ENCODE data around the gene STARD3. TPM values are rescaled to one million over a fixed set of nuclear protein-coding genes. Genes with fewer than 3 reads are reported as not detected.
A peak's percentile ranks its signal among the peaks of the same experiment; 100 is the strongest.

STARD3 gene
- total and polyA plus RNA-seq, 2 of the 13 experiments (the other 11 are each of a cell fraction or from before 2014, with no cell fraction given): 34.6 to 100 TPM

GRCh38 chr17:39633570-39634183, 3.3 kb upstream of the STARD3 start (continued):
- no peak for TF ChIP-seq TFDP2 (CRISPR knock-in tag; IDR thresholded peaks at IDR 0.05)

DNA sequence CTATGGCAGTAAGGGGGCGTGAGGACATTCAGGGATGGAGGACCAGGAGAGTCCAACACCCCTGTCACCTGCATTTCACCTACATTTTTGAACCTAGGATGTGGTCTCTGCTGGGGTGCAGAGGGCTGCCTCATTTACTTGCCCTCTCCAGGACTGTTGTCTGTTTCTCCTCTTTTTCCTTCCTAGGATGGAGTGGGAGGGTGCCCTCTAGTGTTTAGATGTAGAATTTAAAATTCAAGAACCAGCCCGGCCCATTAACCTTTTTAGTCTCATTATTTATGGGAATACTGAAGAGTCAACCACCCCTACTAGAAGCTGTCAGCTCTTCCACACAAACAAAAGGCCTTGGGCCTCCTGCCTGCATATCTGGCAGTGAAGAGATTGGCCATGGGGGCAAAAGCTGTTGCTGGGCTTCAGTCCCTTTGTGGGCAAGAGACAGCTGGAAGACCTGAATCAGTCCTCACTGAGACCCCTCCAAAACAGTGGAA, 2.5 kb upstream of the STARD3 start:
- ATAC-seq: no peak
- ChIA-PET POLR2A (interaction anchor here (1.0 to 2.6 kb wide), 4 partner anchors 11 to 40 kb away, joined by 3 to 7 read pairs (median 4); no protein-coding TSS in a partner anchor), CTCF (ENCODE audit: low intra/inter-chr PET ratio, low total read pairs) (interaction anchor here (0.9 to 5.6 kb wide), 4 partner anchors 11 to 120 kb away, joined by 5 to 70 read pairs (median 8); no protein-coding TSS in a partner anchor)
- H2AFZ ChIP-seq (ENCODE audit: low read length): no peak overlapping the region
- H3K27me3 ChIP-seq (ENCODE audit: control insufficient read depth in 1 of 2, insufficient read depth in 2 of 2, low read length in 2 of 2): peaks cover 4 to 34% of the 10 kb centered on the region in 2 experiments; a peak in 3 of 5 replicates
- H3K4me3 ChIP-seq (replicated peaks in 1 of 3; ENCODE audit: insufficient read depth in 1 of 3, low read depth in 2 of 3, low read length in 3 of 3): no peak overlapping the region
- H3K79me2 ChIP-seq (ENCODE audit: insufficient read depth, low read length): peaks cover 19% of the 10 kb centered on the region
- no peaks in the 10 kb centered on the region for H3K9me3 ChIP-seq (ENCODE audit: low read length)
- FAIRE-seq: peak; percentile 82
- no peaks in the 10 kb centered on the region for H4K20me1 ChIP-seq (ENCODE audit: insufficient read depth, low read length)
- no TSS peak for BruUV-seq (replicated peaks)
- peaks cover 86% of the 10 kb centered on the region for H3K4me1 ChIP-seq (ENCODE audit: insufficient read depth, low read length)
- H3K27ac ChIP-seq (ENCODE audit: extremely low read length, insufficient read depth, low read length): no peak overlapping the region
- no peaks in the 10 kb centered on the region for H3K36me3 ChIP-seq (replicated peaks in 1 of 2; ENCODE audit: control insufficient read depth in 1 of 2, insufficient read depth in 2 of 2, low read length in 2 of 2)
- H3K9ac ChIP-seq (ENCODE audit: insufficient read depth, low read depth, low read length): no peak overlapping the region
- intact Hi-C loops (cut with micrococcal nuclease; ENCODE audit: unreplicated experiment) (loop anchor here (1.0 kb wide), 1 partner anchor 11 kb away; no protein-coding TSS in a partner anchor), in situ Hi-C loops (cut with HindIII; ENCODE audit: extremely low pct_ligation_motif_present, low pct_unique_long_range_greater_than_20kb) (no loop called here)
- DNase-seq (ENCODE audit: low spot score): no peak
- 20% methylated on average over 2 of the region's 2 CpGs for WGBS (ENCODE audit: low lambda C conversion rate)
- no peak overlapping the region for H3K4me2 ChIP-seq (ENCODE audit: low read depth, low read length)
- TF ChIP-seq ZNF513 (CRISPR knock-in tag; conservative IDR thresholded peaks at IDR 0.05) (no peak), ZNF101 (CRISPR knock-in tag; IDR thresholded peaks at IDR 0.05; ENCODE audit: borderline replicate concordance, low read depth) (no peak), GLMP (CRISPR knock-in tag; IDR thresholded peaks at IDR 0.05; ENCODE audit: borderline replicate concordance) (no peak), SMC3 (IDR thresholded peaks at IDR 0.05; ENCODE audit: low read length) (peak; percentile 45), KLF6 (CRISPR knock-in tag; IDR thresholded peaks at IDR 0.05) (no peak), TOPORS (CRISPR knock-in tag; IDR thresholded peaks at IDR 0.05) (no peak), ATF5 (CRISPR knock-in tag; IDR thresholded peaks at IDR 0.05; ENCODE audit: low read depth) (no peak), TRIM24 (CRISPR knock-in tag; IDR thresholded peaks at IDR 0.05) (no peak), KAT7 (CRISPR knock-in tag; IDR thresholded peaks at IDR 0.05; ENCODE audit: borderline replicate concordance) (no peak), ZNF557 (CRISPR knock-in tag; IDR thresholded peaks at IDR 0.05) (no peak), ZBTB38 (CRISPR knock-in tag; IDR thresholded peaks at IDR 0.05) (no peak), MTF1 (CRISPR knock-in tag; IDR thresholded peaks at IDR 0.05) (no peak)
- TF ChIP-seq, protein P1, sequence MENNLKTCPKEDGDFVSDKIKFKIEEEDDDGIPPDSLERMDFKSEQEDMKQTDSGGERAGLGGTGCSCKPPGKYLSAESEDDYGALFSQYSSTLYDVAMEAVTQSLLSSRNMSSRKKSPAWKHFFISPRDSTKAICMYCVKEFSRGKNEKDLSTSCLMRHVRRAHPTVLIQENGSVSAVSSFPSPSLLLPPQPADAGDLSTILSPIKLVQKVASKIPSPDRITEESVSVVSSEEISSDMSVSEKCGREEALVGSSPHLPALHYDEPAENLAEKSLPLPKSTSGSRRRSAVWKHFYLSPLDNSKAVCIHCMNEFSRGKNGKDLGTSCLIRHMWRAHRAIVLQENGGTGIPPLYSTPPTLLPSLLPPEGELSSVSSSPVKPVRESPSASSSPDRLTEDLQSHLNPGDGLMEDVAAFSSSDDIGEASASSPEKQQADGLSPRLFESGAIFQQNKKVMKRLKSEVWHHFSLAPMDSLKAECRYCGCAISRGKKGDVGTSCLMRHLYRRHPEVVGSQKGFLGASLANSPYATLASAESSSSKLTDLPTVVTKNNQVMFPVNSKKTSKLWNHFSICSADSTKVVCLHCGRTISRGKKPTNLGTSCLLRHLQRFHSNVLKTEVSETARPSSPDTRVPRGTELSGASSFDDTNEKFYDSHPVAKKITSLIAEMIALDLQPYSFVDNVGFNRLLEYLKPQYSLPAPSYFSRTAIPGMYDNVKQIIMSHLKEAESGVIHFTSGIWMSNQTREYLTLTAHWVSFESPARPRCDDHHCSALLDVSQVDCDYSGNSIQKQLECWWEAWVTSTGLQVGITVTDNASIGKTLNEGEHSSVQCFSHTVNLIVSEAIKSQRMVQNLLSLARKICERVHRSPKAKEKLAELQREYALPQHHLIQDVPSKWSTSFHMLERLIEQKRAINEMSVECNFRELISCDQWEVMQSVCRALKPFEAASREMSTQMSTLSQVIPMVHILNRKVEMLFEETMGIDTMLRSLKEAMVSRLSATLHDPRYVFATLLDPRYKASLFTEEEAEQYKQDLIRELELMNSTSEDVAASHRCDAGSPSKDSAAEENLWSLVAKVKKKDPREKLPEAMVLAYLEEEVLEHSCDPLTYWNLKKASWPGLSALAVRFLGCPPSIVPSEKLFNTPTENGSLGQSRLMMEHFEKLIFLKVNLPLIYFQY (CRISPR knock-in tag; IDR thresholded peaks at IDR 0.05; ENCODE audit: borderline replicate concordance): no peak; the same call in 1 of the 2 replicates

Measured in HepG2 (cell line).